ENCODE data around the gene DLG2. TPM values are rescaled to one million over a fixed set of nuclear protein-coding genes. Genes with fewer than 3 reads are reported as not detected.

Gene DLG2
- total RNA-seq, 1 donor from 2014 or later, result 6.7 TPM

- H3K9me3 Mint-ChIP-seq, result peaks cover 5% of the 10 kb centered on the region
- no peak overlapping the region for H3K27ac Mint-ChIP-seq
- peaks cover 3% of the 10 kb centered on the region for H3K27me3 Mint-ChIP-seq (ENCODE audit: low read depth)
- DNase-seq (ENCODE audit: low spot score in 2 of 2, unreplicated experiment in 2 of 2), result no peak
- no peak for TF ChIP-seq CTCF (IDR thresholded peaks at IDR 0.05; ENCODE audit: unreplicated experiment)
- no peaks in the 10 kb centered on the region for H3K36me3 Mint-ChIP-seq
- H3K4me3 Mint-ChIP-seq, result no peak overlapping the region
- no peaks in the 10 kb centered on the region for H3K4me1 Mint-ChIP-seq
Observed at GRCh38 chr11:83764643-83765042, 1862.5 kb downstream of the DLG2 start.

DNA sequence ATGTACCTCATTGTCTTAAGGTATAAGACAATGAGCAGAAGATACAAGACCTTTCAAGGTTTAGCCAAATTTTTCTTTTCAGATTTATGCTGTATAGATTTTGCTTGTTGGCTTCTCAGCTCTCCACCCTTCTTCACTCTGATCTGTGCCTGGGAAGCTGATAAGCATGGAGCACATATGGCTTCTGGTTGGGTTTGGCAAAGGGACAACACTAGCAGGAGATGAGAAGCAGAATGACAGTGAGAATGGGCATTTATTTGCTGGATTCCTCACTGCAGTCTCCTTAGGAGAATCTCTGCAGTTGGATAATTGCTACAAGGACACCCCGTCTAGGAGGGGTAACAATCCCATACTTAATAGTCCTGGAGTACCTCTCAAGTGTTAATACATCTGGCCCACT, 1866.2 kb downstream of the DLG2 start:
- Mint-ChIP-seq H3K4me3 (no peak overlapping the region), H3K4me1 (no peaks in the 10 kb centered on the region)
- TF ChIP-seq CTCF (IDR thresholded peaks at IDR 0.05; ENCODE audit: unreplicated experiment), result no peak

DNA sequence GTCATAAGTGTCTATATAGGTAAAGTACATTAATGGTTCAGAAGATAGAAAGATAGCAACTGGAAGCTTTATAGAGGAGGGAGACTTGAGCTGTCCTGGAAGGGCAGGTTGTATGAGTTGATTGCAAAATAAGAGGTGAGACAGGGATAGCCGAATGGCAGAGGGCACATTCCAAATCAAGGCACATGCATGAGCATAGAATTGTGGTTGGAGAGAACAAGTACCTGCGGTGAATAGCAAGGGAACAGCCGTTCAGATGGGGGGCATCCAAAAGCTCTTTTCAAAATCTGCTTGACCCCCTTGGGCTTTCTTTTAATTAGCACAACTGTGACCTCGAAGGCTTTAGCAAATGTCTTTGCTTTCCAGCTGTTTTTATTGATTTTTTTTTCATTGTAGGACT, 1868.0 kb downstream of the DLG2 start:
- Mint-ChIP-seq H3K36me3 (no peaks in the 10 kb centered on the region), H3K9me3 (no peaks in the 10 kb centered on the region), H3K4me3 (no peak overlapping the region), H3K27me3 (ENCODE audit: low read depth) (peaks cover 6% of the 10 kb centered on the region), H3K4me1 (no peaks in the 10 kb centered on the region), H3K27ac (no peak overlapping the region)
- TF ChIP-seq CTCF (IDR thresholded peaks at IDR 0.05; ENCODE audit: unreplicated experiment), result no peak
- DNase-seq (ENCODE audit: low spot score in 2 of 2, unreplicated experiment in 2 of 2), result no peak

More for the DNA sequence above, 1866.2 kb downstream of the DLG2 start:
- H3K36me3 Mint-ChIP-seq, result no peaks in the 10 kb centered on the region
- peaks cover 6% of the 10 kb centered on the region for H3K27me3 Mint-ChIP-seq (ENCODE audit: low read depth)
- H3K27ac Mint-ChIP-seq, result no peak overlapping the region
- H3K9me3 Mint-ChIP-seq, result peaks cover 5% of the 10 kb centered on the region
- DNase-seq (ENCODE audit: low spot score in 2 of 2, unreplicated experiment in 2 of 2), result no peak

GRCh38 chr11:83751041-83751440, 1876.1 kb downstream of the DLG2 start:
- DNase-seq (ENCODE audit: low spot score in 2 of 2, unreplicated experiment in 2 of 2), result no peak
- Mint-ChIP-seq H3K4me3 (no peak overlapping the region), H3K27me3 (ENCODE audit: low read depth) (no peaks in the 10 kb centered on the region), H3K4me1 (no peaks in the 10 kb centered on the region), H3K27ac (no peak overlapping the region), H3K36me3 (no peaks in the 10 kb centered on the region), H3K9me3 (no peaks in the 10 kb centered on the region)
- TF ChIP-seq CTCF (IDR thresholded peaks at IDR 0.05; ENCODE audit: unreplicated experiment), result no peak

GRCh38 chr11:83746921-83747585, 1880.1 kb downstream of the DLG2 start:
- peaks cover 3% of the 10 kb centered on the region for H3K36me3 Mint-ChIP-seq
- peaks cover 24% of the 10 kb centered on the region for H3K9me3 Mint-ChIP-seq
- DNase-seq (ENCODE audit: low spot score in 2 of 2, unreplicated experiment in 2 of 2), result no peak
- no peaks in the 10 kb centered on the region for H3K4me1 Mint-ChIP-seq
- H3K27me3 Mint-ChIP-seq (ENCODE audit: low read depth), result no peaks in the 10 kb centered on the region
- no peak overlapping the region for H3K4me3 Mint-ChIP-seq
- no peak overlapping the region for H3K27ac Mint-ChIP-seq
- TF ChIP-seq CTCF (IDR thresholded peaks at IDR 0.05; ENCODE audit: unreplicated experiment), result no peak

Data from mesothelial cell of epicardium (in vitro differentiated cells).